Activated CD4-positive, alpha-beta T cell treated with anti-CD3 and anti-CD28 coated beads for 36 hours (primary cell): ENCODE measurements around the gene GAB2. TPM values are rescaled to one million over a fixed set of nuclear protein-coding genes. Genes with fewer than 3 reads are reported as not detected.
A peak's percentile ranks its signal among the peaks of the same experiment; 100 is the strongest.
"Not testable (repeated sequence)": the region's sequence is repeated elsewhere in the genome, so short reads cannot be mapped to it uniquely, and the experiment has no call there.

ENCODE experiments used
- ATAC-seq: fragments of 200-7000 bp; cut with Tn5 transposase; one replicate; pipeline ENCODE4 v1.10.0; 2021; ENCODE audit warnings: mild to moderate bottlenecking, moderate library complexity
- CTCF ChIA-PET: fragments of 350-600 bp; sonication (Branson Sonifier 250); formaldehyde crosslinking; loops from one replicate; lab custom pipeline; 2021; ENCODE audit warnings: antibody characterized with exemption; lab: Charles Lee
- POLR2A ChIA-PET: fragments of 350-600 bp; sonication (Branson Sonifier 250); formaldehyde crosslinking; loops from one replicate; lab custom pipeline; 2021; ENCODE audit warnings: antibody characterized with exemption, inconsistent platforms; lab: Charles Lee
- DNase-seq: peaks from one replicate; pipeline ENCODE4 v3.0.0-alpha.2; 2020
- H3K27ac Mint-ChIP-seq: one replicate; pipeline ENCODE4 v1.8.0; 2021; ENCODE audit warnings: mixed read lengths
- H3K27me3 Mint-ChIP-seq: one replicate; pipeline ENCODE4 v1.8.0; 2021; ENCODE audit warnings: mixed read lengths
- H3K36me3 Mint-ChIP-seq: one replicate; pipeline ENCODE4 v1.8.0; 2021; ENCODE audit warnings: low read depth, mixed read lengths
- H3K4me1 Mint-ChIP-seq: one replicate; pipeline ENCODE4 v1.8.0; 2021; ENCODE audit warnings: mixed read lengths
- H3K4me3 Mint-ChIP-seq: one replicate; pipeline ENCODE4 v1.8.0; 2021; ENCODE audit warnings: mild to moderate bottlenecking, moderate library complexity, mixed read lengths
- H3K9me3 Mint-ChIP-seq: one replicate; pipeline ENCODE4 v1.8.0; 2021; ENCODE audit warnings: low read depth, mixed read lengths
- intact Hi-C, 2 experiments: fragments of 100-400 bp; cut with DNase I in 1 of 2; cut with micrococcal nuclease in 1 of 2; formaldehyde crosslinking; loops; one replicate each; pipeline versions ENCODE4 v1.14.2 to v1.15.1; 2022 to 2024; cut with DNase I, micrococcal nuclease
- total RNA-seq, 2 experiments: library from RNA; stranded (reverse); gene quantifications; one replicate each; pipeline ENCODE4 v1.2.3, GENCODE V29; 2021

The GAB2 gene
- total RNA-seq, 2 experiments from 2014 or later = 4.3 to 4.8 TPM

DNA sequence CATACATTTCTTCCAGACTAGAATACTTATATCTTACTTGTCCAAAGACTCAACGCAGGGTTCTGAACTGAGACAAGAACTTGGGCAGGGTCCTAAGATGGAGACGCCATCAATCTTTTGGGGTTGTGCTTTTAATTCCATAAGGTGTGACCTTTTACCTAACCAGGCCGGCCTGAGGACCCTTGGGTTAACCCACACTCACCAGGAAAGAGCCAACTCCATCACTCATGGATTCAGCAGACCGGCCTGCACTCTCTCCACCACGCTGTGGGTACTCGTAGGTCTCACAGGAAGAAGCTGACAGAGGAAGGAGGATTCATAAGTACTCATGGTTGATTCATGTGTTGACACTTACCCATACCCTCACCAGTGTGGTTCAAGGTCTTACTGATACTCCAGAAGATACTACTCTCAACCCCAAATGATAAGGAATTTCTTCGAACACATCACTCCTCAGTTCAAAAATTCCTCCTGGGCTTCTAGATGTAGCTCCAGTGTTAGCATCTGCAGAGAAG is 192.7 kb downstream of the GAB2 start:
- Mint-ChIP-seq H3K9me3 (no peaks in the 10 kb centered on the region), H3K36me3 (peaks cover 4% of the 10 kb centered on the region), H3K27ac (no peak overlapping the region), H3K27me3 (no peaks in the 10 kb centered on the region), H3K4me1 (peaks cover 34% of the 10 kb centered on the region), H3K4me3 (no peak overlapping the region)
- ATAC-seq (peak; percentile 29), DNase-seq (no peak)
- ChIA-PET CTCF (interaction anchor here (0.6 kb wide), 1 partner anchor 93 kb away, joined by 3 read pairs; no protein-coding TSS in a partner anchor), POLR2A (no interaction called here)
- intact Hi-C loops = loop anchor here (5.0 kb wide), 2 partner anchors 192 to 197 kb away; partner anchors contain the start of gene GAB2 (in 1 of the 2)

DNA sequence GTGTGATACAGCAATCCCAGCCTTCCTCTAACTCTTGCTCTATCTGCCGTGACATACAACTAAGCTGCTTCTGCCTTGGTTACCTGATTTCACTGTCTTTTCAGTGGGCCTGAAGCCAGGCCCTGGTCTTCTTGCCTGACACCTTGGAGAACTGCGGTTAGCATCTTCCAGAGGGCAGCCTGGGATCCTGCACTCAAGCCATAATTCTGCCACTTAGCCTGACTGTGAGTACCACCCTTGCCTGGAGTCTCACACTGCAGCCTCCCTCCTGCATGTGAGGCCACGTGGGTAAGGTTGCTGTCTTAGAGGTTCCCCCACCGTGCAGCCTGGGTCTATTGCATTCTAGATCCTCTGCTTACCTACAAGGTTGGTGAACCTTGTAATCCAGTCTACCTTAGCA is 193.1 kb downstream of the GAB2 start:
- no peak for ATAC-seq
- intact Hi-C loops = no loop called here
- CTCF ChIA-PET = no interaction called here

DNA sequence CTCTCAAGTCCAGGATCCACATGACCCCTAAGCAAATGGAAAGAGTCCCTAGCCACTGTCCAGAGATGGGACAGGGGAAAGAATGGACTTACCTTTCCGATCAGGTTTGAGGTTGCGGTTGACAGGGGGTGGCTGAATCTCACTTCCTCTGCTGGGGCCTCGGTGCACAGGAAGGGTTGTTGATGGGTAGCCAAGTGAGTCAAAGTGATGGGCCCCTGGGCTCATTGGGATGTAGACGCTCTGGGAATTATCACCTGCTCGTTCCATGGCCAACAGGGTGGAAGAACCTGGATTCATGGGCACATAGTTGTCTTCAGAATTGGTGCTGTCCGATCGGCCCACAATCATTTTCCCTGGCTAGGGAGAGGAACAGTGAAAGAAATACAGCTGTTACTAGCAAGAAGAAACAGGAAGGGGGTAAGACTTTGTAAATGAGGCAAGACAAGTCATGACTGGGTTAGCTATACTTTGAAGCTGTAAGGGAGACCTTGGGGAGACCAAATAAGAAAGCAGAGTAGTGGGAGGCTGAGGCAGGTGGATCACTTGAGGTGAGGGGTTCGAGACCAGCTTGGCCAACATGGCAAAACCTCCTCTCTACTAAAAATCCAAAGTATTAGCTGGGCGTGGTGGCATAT is 194.2 kb downstream of the GAB2 start:
- peaks cover 34% of the 10 kb centered on the region for H3K4me1 Mint-ChIP-seq
- peaks cover 4% of the 10 kb centered on the region for H3K36me3 Mint-ChIP-seq
- no peak overlapping the region for H3K4me3 Mint-ChIP-seq
- ChIA-PET CTCF (interaction anchor here (0.6 kb wide), 1 partner anchor 690 kb away, joined by 3 read pairs; no protein-coding TSS in a partner anchor), POLR2A (no interaction called here)
- no peaks in the 10 kb centered on the region for H3K27me3 Mint-ChIP-seq
- no peak for ATAC-seq
- no peaks in the 10 kb centered on the region for H3K9me3 Mint-ChIP-seq
- peak overlapping the region; percentile 10 for H3K27ac Mint-ChIP-seq
- DNase-seq = no peak
- intact Hi-C loops = no loop called here

More for the DNA sequence above, 193.1 kb downstream of the GAB2 start:
- Mint-ChIP-seq H3K4me3 (no peak overlapping the region), H3K27ac (peak overlapping the region; percentile 52), H3K4me1 (peaks cover 34% of the 10 kb centered on the region), H3K27me3 (no peaks in the 10 kb centered on the region), H3K9me3 (no peaks in the 10 kb centered on the region), H3K36me3 (peaks cover 4% of the 10 kb centered on the region)
- no peak for DNase-seq
- POLR2A ChIA-PET = no interaction called here

DNA sequence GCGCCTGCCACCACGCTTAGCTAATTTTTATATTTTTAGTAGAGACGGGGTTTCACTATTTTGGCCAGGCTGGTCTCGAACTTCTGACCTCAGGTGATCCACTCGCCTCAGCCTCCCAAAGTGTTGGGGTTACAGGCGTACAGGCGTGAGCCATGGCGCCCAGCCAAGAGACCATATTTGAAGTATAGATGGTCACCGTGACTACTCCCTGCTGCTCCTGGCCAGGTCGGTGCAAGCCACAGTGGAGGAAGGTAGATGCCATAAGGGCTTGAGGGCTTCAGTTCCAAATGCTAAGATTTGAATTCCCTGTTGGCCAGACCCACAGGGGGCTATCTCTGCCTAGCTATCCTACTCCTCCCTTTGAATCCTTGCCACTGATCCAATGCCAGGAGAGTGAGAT is 194.9 kb downstream of the GAB2 start:
- H3K27me3 Mint-ChIP-seq, H3K36me3 Mint-ChIP-seq, ATAC-seq, H3K4me3 Mint-ChIP-seq, DNase-seq, H3K27ac Mint-ChIP-seq, intact Hi-C loops, H3K9me3 Mint-ChIP-seq, CTCF ChIA-PET, POLR2A ChIA-PET: not testable (repeated sequence)
- H3K4me1 Mint-ChIP-seq = peaks cover 34% of the 10 kb centered on the region

DNA sequence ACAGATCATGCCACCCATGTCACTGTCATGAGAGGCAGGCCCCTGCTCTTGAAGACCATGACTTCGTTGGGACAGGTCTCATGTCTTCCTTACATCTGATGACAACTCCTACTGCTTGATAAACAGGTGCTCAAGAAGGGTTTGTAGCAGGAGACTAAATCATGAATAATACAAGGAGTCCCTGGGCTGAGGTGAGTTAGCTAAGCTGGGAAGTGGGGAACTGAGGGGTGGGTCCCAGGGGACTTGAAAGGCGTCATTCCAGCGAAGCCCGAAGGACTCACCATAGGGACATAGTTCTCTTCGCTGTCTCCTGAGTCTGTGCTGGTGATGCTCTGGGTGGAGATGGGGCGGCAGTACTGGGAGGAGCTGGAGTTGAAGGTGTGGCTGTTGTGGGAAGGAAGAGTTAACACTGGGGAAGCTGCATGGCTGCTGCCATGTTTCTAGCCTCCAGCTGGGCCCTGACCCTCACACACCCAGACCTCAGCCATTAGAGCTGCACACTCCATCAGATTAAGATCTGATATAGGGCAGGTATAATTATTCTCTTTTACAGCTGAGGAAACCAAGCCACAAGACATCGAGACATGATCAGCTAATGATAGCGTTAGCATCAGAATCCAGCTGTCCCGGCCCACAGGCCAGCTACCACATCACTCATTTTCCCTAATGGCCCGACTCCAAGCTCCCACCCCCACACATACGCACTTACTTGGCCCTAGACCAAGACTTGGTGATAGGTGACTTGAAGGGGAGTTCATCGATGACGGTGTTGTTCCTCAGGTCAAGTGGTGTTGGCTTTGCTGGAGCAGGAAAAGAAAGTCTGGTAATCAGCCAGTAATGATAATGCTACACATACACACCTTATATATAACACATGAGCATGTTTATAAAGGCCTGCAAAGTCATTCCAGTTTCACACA is 196.0 kb downstream of the GAB2 start:
- ChIA-PET CTCF (no interaction called here), POLR2A (no interaction called here)
- intact Hi-C loops = no loop called here
- peaks cover 4% of the 10 kb centered on the region for H3K36me3 Mint-ChIP-seq
- DNase-seq = no peak
- no peak overlapping the region for H3K27ac Mint-ChIP-seq
- no peaks in the 10 kb centered on the region for H3K27me3 Mint-ChIP-seq
- no peak for ATAC-seq
- peaks cover 23% of the 10 kb centered on the region for H3K4me1 Mint-ChIP-seq
- H3K9me3 Mint-ChIP-seq = no peaks in the 10 kb centered on the region
- H3K4me3 Mint-ChIP-seq = no peak overlapping the region

DNA sequence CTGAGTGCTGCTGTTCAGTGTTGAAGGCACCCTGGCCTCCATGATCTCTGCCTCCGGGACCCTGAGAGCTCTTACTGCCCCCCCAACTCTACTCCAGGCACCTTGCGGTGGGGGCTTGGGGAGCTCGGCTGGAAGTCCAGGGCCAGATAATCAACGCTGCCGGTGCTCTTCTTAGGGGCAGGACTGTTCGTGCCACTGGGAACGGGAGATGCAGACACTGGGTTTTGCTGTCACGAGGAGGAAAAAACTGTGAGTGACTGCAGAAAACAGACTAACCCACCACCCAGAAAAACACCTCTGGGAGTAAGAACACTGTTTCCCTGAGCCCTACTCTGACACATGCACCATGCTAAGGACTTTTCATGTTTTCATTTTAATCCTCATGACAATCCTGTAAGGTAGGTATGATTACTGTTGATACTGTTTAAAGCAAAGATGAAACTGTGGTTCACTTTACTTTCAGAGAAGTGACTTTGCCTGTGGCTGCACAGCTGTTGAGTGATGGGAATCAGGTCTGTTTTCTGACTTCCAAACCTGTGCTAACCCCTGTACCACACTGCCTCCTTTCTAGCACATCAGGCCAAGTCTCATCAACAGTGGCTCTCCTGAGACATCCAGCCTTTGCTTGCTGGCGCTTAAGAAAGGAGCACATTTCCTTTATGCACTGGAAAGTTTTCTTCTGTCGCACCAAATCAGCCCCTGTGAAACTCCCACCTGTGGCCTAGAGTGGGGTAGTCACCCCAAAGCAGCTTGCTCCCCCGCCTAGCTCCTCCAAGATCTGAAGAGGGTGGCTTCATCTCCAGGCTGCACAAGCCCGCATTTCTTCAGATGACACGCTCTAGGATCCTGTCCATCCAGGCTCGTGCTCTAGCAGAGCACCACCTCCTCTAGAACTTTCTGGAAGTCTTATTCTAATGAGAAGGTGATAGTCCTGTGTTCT is 197.1 kb downstream of the GAB2 start:
- Mint-ChIP-seq H3K4me1 (peaks cover 22% of the 10 kb centered on the region), H3K27me3 (no peaks in the 10 kb centered on the region), H3K4me3 (no peak overlapping the region), H3K27ac (peak overlapping the region; percentile 61), H3K36me3 (peaks cover 4% of the 10 kb centered on the region), H3K9me3 (no peaks in the 10 kb centered on the region)
- CTCF ChIA-PET = no interaction called here
- DNase-seq (peak; percentile 45), ATAC-seq (peak; percentile 67)
- intact Hi-C loops = no loop called here
- POLR2A ChIA-PET = no interaction called here

DNA sequence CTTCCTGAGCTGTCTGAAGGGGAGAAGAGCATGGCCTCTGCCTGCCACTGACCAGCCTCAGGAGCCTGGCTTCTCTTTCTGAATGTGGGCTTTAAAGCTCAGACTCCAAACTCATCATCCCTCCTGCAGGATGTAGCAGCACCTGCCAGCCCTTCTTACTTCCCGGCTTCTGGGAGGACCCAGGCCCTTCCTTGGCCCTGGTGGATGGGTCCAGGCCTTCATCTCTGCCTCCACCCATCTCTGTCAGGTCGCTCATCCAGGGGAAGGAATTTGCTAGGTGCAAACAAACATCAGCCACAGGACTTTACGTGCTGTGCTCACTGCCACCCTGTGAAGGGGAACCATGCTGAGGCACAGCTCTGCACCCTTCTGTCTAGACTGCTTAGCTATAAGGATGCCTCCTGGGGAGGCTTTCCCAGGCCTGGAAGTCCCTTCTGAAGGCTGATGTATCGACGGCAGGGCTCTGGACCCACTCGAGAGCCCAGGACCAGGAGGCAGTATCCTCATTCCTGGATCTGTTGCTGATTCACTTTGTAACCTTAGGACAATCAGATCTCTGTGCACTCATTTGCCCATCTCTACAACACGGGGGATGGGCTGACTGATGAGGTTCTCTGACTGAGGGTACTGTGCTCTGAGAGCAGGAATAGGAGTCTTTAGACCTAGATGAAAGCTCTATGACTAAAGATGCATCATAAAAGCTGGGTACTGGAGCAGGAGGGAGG is 198.0 kb downstream of the GAB2 start:
- H3K36me3 Mint-ChIP-seq = peaks cover 4% of the 10 kb centered on the region
- CTCF ChIA-PET = interaction anchor here (0.6 kb wide), 1 partner anchor 30 kb away, joined by 3 read pairs; no protein-coding TSS in a partner anchor
- POLR2A ChIA-PET = interaction anchor here (0.5 kb wide), 1 partner anchor 60 kb away, joined by 3 read pairs; no protein-coding TSS in a partner anchor

DNA sequence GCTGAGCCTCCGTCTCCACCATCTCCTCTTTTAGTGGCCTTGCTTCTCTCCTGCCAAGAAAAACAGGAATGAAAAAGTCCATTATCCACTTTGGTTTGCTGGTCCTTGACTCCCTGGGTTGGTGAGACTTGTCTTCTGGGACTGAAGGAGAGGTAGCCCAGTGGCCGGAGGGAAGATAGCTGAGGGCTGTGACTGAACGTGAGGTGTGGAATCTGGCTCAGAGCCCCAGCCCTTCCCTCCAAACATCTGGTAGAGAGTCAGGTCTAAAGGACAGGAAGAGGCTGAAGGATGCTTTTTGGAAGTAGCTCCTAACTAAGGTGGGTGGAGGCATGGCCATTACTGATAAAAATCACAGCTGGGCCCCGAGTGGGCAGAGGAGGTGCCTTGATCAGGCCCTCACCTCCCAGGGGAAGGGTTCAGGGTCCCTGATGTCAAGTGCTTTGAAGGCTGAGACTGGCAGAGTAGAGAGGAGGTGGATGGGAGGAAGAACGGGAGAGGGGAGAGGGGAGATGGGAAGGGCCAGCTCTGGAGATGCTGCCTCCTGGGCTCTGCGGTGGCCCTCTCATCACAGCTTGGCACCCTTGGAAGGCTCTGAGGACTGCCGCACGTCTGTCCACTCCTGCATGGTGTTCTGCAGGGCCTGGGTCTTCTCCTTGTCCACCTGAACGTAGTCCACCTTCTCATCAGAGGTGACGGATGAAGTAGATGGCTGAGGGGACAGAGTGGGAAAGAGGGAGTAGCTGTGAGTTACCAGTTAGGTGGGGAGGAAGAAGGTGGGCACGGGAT is 198.7 kb downstream of the GAB2 start:
- Mint-ChIP-seq H3K4me3 (no peak overlapping the region), H3K4me1 (peaks cover 16% of the 10 kb centered on the region), H3K27me3 (no peaks in the 10 kb centered on the region), H3K9me3 (no peaks in the 10 kb centered on the region), H3K27ac (no peak overlapping the region), H3K36me3 (peaks cover 4% of the 10 kb centered on the region)
- ChIA-PET POLR2A (interaction anchor here (0.5 kb wide), 1 partner anchor 60 kb away, joined by 3 read pairs; no protein-coding TSS in a partner anchor), CTCF (interaction anchor here (0.6 kb wide), 1 partner anchor 29 kb away, joined by 3 read pairs; no protein-coding TSS in a partner anchor)
- intact Hi-C loops = no loop called here
- ATAC-seq (no peak), DNase-seq (no peak)

More for the DNA sequence above, 198.0 kb downstream of the GAB2 start:
- intact Hi-C loops = no loop called here
- H3K4me1 Mint-ChIP-seq = peaks cover 16% of the 10 kb centered on the region
- H3K9me3 Mint-ChIP-seq = no peaks in the 10 kb centered on the region
- H3K4me3 Mint-ChIP-seq = no peak overlapping the region
- peak overlapping the region; percentile 26 for H3K27ac Mint-ChIP-seq
- H3K27me3 Mint-ChIP-seq = no peaks in the 10 kb centered on the region
- no peak for DNase-seq
- ATAC-seq = peak; percentile 64

DNA sequence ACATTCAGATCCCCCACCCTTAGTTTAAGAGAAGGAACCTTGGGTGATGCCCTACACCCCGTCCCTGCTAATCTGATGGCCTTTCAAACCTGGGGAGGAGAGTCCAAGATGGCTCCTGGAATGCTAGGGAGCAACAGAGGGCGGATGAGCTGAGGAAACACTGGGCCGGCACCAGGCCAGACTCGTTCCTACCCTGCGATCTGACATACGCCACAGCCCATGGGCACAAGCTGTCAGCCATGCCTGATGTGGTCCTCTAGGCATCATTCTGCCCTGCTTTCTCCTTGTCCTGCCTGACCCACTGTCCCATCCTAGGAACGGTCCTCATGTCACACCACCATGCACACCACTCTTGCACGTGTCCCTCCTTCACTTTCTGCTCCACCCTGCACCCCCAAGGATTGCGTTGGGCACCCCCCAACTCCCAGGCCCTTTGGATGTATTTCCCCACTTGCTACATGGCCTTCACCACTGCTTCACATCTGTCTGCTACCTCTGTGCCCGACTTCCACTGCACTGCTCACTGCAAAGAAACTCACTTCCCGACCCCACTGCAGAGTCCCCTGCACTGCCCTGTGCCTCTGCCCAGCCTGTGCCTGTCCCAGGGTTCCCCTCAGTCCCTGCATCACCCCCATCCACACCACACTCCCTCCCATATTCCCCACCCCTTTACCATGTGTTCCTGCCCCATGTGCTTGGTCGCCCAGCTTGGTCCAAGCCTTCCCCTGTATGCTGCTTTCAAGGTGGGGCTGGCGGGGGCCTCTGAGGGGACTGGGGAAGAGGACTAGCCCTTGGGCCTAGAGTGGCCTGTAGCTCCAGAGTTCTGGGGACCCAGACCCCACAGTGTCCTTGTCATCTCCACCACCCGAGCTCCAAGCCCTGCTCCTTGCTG is 199.7 kb downstream of the GAB2 start:
- intact Hi-C loops = no loop called here
- Mint-ChIP-seq H3K27me3 (no peaks in the 10 kb centered on the region), H3K9me3 (no peaks in the 10 kb centered on the region), H3K27ac (no peak overlapping the region), H3K4me3 (no peak overlapping the region), H3K4me1 (peaks cover 12% of the 10 kb centered on the region), H3K36me3 (peaks cover 4% of the 10 kb centered on the region)
- ChIA-PET POLR2A (interaction anchor here (0.6 kb wide), 1 partner anchor 33 kb away, joined by 3 read pairs; no protein-coding TSS in a partner anchor), CTCF (no interaction called here)
- DNase-seq (no peak), ATAC-seq (no peak)
